EH (cell line): Measurements from ENCODE around the gene ALKAL2.

Experiments
- DNase-seq: peaks from one replicate; pipeline ENCODE4 v3.0.0-alpha.2; 2015; ENCODE audit warnings: low read depth

The ALKAL2 gene

GRCh38 chr2:290090-290722, 2.3 kb upstream of the ALKAL2 start:
- peak; percentile 71 for DNase-seq

- DNase-seq = no peak
Measured at GRCh38 chr2:289362-290089, 1.6 kb upstream of the ALKAL2 start.

- DNase-seq = no peak
Measured at GRCh38 chr2:288758-289361, 969 bp upstream of the ALKAL2 start.

GRCh38 chr2:287471-287885, 413 bp downstream of the ALKAL2 start:
- peak; percentile 29 for DNase-seq

GRCh38 chr2:286774-287392, 1.0 kb downstream of the ALKAL2 start:
- DNase-seq = no peak

- DNase-seq = no peak
Measured at GRCh38 chr2:286035-286434, 1.9 kb downstream of the ALKAL2 start.

GRCh38 chr2:285531-285930, 2.4 kb downstream of the ALKAL2 start:
- DNase-seq = peak; percentile 79

GRCh38 chr2:284896-285492, 2.9 kb downstream of the ALKAL2 start:
- no peak for DNase-seq

GRCh38 chr2:283996-284794, 3.7 kb downstream of the ALKAL2 start:
- DNase-seq = no peak

- no peak for DNase-seq
Measured at GRCh38 chr2:282371-283263, 5.3 kb downstream of the ALKAL2 start.

GRCh38 chr2:281381-281780, 6.5 kb downstream of the ALKAL2 start:
- no peak for DNase-seq

GRCh38 chr2:280650-281110, 7.2 kb downstream of the ALKAL2 start:
- DNase-seq = no peak

GRCh38 chr2:279956-280649, 7.8 kb downstream of the ALKAL2 start:
- no peak for DNase-seq

GRCh38 chr2:279366-279765, 8.5 kb downstream of the ALKAL2 start:
- DNase-seq = no peak

- DNase-seq = no peak
Measured at GRCh38 chr2:278927-279320, 9.0 kb downstream of the ALKAL2 start.

- DNase-seq = no peak
Measured at GRCh38 chr2:278312-278926, 9.5 kb downstream of the ALKAL2 start.

GRCh38 chr2:275466-275865, 12.4 kb downstream of the ALKAL2 start:
- no peak for DNase-seq

GRCh38 chr2:274503-274902, 13.4 kb downstream of the ALKAL2 start:
- no peak for DNase-seq

GRCh38 chr2:273333-273732, 14.6 kb downstream of the ALKAL2 start:
- no peak for DNase-seq

- DNase-seq = no peak
Measured at GRCh38 chr2:271917-272316, 16.0 kb downstream of the ALKAL2 start.
